ENCODE data around the gene C17orf107.
A peak's percentile ranks its signal among the peaks of the same experiment; 100 is the strongest.

The C17orf107 gene

DNA sequence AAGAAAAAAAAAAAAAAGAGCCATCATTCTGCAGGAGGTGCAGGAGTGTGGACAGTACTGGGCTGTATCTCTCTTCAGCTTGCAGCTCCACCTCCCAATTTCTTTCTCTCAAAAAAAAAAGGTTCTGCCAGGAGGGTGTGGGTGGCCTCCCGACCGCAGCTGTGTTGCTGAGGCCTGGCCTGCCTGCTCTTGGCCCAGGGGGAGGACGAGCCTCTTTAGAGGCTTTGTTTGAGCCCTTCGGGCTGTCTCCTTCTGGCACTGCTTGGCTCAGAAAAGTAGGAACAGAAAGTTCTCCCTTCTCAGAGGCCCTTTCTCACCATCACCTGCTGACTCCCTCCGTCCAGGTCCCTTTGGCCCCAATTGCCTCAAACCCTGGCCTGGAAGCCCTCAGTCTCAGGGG, 22.2 kb upstream of the C17orf107 start:
- no peak for DNase-seq

DNA sequence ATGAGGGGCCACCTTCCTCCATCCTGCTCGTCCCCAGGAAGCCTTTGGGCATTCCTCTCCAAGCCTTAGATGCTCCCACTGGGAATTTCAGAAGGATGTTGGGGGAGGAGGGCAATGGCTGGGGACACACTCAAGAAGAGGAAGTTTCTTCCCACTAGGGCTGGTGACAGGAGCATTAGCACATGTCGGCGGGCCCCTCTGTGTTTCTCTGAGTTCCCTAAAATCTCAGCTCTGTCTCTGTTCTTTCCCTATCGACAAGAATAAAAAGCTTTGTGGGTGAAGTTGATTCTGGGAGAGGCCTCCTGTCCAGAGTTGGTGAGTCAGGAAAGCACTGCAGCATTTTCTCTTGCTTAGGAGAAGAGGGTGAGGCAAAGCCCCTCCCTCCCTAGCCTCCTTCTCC, 19.7 kb upstream of the C17orf107 start:
- DNase-seq: no peak

DNA sequence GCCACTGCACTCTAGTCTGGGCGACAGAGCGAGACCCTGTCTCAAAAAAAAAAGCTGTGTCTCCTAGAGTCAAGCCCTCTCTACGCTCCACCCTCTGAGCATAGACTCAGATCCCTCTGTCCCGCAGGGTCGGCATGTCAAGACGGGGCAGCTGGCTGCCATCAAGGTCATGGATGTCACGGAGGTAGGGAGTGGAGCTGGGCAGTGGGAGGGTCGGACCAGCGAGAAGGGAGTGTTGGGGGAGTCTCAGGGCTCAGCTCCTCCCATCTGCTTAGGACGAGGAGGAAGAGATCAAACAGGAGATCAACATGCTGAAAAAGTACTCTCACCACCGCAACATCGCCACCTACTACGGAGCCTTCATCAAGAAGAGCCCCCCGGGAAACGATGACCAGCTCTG, 18.5 kb upstream of the C17orf107 start:
- DNase-seq: no peak

DNA sequence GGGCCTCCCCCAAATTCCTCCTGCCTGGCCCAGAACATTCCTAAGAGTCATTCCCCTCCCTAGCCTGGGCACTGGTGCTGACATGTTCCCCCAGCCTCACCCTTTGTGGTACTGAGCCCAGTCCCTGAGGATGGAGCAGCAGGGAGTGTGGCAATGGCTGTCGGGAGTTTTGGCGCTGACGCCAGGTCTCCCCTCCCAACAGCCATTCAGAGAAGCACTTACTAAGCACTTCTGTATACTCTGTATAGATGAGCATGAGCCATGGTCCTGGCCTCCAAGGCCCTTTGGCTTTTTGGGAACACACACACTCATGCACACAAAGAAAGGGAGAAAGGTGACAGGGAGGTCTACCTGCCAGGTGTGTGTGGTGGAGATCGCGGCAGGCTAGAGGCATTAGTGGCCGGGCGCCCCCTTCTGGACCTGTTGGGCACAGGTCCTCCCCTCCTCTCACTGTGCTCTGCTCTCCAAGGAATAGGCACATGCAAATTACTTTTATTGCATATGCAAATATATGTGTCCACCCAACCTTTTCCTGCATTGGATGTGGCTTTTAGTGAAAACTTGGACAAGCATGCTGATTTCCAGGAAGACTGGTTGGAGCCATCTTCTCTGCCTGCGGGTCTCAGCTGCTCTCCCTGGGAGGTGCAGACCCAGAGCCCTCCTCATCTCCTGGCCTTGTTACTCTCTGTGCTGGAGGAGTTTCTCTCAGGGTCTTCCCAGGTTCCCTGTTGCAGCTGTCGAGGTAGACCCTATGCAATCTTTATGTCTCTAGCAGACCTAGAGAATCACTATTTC, 17.4 kb upstream of the C17orf107 start:
- peak in 4 of 5 donors; percentile 48 to 59 (median 56) for DNase-seq

DNA sequence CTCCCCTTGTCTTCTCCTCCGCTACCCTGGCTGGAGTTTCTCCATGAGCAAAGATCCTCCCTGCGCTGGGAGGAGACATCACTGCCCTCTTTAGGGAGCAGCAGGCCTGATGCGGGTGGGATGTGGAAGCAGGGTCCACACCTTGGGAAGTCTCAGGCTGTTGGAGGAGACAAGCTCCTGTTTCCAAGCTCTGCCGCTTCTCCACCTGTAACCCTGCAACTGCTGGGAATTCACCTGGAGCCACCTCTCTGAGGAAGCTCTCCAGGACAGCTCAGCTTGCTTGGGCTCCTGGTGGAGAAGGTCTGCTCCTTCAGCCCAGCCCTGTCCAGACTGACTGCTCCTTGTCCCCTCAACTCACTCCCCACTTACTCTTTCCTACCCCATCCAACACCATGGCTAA, 14.8 kb upstream of the C17orf107 start:
- no peak for DNase-seq

DNA sequence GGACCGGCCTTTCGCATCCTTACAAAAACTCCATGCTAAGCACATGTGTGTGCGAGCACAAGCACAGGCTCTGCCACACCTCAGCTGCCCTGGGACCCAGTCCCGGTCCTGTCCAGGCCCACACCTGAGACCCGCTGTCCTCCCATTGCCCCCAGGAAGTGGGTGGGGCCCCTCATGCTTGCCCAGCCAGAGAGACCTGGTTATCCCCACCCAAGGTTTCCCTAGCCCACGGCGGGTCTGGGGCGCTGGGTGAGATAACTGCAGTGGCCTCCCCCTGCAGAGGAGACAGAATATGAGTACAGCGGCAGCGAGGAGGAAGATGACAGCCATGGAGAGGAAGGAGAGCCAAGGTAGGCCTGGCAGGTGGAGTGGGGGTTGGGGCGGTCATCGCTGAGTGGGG, 12.5 kb upstream of the C17orf107 start:
- no peak for DNase-seq

DNA sequence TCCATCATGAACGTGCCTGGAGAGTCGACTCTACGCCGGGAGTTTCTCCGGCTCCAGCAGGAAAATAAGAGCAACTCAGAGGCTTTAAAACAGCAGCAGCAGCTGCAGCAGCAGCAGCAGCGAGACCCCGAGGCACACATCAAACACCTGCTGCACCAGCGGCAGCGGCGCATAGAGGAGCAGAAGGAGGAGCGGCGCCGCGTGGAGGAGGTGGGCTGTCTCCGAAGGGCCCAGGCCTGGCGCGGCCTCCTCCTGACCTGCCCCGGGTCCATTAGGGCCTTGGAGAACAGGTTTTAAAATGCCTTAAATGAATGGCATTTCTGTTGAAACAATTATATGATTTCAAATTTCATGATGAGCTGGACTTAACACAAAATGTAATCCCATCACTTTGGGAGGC, 11.8 kb upstream of the C17orf107 start:
- DNase-seq: no peak

DNA sequence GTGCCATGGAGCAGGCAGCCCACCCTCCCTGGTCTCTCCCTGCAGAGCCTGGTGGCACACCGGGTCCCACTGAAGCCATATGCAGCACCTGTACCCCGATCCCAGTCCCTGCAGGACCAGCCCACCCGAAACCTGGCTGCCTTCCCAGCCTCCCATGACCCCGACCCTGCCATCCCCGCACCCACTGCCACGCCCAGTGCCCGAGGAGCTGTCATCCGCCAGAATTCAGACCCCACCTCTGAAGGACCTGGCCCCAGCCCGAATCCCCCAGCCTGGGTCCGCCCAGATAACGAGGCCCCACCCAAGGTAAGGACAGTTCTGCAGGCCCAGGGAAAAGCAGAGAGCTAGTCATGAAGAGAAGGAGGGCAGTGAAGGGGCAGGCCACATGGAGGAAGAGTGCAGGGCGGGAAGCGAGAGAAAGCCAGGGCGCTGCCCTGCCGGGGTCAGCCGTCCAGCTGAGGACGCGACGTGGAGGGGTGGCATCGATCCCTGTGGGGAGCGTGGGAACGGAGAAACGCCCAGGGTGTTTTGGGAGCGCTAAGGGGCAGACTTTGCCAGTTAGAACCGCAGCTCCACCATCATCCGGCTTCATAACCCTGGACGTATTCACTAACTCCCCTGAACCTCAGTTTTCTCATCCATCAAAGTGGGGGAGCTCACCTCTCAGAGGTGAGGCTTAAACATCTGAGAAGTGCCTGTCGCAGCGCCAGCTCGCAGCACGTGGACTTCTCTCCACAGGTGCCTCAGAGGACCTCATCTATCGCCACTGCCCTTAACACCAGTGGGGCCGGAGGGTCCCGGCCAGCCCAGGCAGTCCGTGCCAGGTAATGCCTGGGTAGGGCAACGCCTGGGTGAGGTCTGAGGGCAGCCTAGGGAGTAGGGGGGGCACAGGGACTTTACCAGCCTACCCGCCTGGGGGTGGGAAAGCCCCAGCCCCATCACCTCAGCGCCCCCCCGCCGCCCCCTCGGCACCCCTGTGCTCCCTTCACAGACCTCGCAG, 7.6 kb upstream of the C17orf107 start:
- no peak for DNase-seq

DNA sequence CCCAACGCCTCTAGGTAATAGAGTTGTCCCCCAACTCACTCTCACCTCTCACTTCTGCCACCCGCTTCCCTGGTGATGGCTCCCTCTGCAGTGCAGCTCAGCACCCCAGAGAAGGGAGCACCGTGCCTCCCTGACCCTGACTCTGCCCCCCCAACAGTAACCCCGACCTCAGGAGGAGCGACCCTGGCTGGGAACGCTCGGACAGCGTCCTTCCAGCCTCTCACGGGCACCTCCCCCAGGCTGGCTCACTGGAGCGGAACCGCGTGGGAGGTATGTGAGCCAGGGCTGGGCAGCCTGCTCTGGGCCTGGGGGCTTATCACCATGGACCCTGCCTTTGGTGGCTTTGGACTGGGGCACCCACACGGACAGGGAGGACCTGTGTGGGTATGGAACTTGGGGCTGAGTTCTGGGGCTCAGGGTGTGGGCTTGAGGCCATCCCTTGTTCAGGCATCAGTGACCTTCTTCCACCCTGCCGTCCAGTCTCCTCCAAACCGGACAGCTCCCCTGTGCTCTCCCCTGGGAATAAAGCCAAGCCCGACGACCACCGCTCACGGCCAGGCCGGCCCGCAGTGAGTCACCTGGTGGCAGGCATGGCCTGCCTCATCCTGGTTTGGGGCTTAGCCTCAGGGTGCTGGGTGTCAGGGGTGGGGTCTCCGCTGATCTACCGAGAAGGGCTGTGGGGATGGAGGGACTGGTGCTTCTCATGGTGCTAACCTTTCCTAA, 6.7 kb upstream of the C17orf107 start:
- DNase-seq: no peak

DNA sequence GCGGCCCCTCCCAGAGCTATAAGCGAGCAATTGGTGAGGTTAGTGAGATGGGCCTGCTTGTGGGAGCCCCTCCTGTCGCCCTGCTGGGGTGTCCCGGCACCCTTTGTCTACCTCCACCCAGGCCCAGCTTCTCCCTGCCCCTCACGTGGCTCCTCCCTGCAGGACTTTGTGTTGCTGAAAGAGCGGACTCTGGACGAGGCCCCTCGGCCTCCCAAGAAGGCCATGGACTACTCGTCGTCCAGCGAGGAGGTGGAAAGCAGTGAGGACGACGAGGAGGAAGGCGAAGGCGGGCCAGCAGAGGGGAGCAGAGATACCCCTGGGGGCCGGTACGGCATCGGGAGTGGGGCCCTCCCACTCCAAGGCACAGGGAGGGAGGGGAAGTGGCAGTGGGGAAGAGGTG, 6.1 kb upstream of the C17orf107 start:
- no peak for DNase-seq

DNA sequence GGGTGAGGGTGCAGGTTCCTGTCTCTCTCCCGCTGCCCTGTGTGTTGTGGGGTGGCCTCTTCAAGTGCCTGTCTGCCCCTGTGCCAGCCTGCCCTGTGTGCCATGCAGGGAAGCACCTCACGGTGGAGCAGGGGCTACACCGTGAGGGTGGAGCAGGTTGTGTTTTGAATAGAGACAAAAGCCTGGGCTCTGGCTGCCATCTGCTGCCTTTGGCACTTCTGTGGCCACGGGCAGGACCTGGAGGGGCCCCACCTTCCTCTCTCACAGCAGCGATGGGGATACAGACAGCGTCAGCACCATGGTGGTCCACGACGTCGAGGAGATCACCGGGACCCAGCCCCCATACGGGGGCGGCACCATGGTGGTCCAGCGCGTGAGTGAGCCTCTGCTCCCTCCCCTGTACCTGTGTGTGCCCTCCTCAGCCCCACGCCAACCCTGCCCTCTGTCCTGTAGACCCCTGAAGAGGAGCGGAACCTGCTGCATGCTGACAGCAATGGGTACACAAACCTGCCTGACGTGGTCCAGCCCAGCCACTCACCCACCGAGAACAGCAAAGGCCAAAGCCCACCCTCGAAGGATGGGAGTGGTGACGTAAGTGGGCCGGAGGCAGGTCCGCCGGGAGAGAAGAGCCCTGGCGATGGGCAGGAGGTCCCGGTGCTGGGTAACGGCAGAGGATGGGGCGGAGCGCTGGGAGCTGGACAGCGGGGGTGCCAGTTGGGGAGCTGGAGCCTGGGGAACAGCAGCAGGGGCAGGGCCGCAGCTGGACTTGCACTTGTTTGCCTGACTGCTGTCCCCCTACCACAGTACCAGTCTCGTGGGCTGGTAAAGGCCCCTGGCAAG, 5.4 kb upstream of the C17orf107 start:
- no peak for DNase-seq

DNA sequence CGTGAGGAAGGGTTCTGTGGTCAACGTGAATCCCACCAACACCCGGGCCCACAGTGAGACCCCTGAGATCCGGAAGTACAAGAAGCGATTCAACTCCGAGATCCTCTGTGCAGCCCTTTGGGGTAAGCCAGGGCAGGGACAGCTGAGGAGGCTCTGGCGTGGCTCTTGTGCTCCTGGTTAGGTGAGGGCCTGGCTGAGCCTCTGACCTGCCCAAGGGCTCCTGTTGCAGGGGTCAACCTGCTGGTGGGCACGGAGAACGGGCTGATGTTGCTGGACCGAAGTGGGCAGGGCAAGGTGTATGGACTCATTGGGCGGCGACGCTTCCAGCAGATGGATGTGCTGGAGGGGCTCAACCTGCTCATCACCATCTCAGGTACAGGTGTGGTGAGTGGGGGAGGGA, 4.2 kb upstream of the C17orf107 start:
- no peak for DNase-seq

DNA sequence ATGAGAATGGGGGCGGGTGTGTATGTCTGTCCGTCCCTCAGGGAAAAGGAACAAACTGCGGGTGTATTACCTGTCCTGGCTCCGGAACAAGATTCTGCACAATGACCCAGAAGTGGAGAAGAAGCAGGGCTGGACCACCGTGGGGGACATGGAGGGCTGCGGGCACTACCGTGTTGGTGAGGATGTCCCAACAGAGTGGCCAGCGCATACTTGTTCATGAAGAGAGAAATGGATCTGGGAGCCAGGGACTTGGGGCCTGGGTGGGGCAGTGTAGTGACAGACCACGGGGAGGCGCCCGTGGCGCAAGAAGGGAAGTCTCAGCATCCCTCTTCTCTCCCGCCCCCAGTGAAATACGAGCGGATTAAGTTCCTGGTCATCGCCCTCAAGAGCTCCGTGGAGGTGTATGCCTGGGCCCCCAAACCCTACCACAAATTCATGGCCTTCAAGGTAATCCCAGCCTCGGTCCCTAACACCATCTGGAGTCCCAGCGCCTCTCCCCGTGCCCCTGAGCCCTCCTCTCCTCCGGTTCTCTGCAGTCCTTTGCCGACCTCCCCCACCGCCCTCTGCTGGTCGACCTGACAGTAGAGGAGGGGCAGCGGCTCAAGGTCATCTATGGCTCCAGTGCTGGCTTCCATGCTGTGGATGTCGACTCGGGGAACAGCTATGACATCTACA, 3.5 kb upstream of the C17orf107 start:
- no peak for DNase-seq

DNA sequence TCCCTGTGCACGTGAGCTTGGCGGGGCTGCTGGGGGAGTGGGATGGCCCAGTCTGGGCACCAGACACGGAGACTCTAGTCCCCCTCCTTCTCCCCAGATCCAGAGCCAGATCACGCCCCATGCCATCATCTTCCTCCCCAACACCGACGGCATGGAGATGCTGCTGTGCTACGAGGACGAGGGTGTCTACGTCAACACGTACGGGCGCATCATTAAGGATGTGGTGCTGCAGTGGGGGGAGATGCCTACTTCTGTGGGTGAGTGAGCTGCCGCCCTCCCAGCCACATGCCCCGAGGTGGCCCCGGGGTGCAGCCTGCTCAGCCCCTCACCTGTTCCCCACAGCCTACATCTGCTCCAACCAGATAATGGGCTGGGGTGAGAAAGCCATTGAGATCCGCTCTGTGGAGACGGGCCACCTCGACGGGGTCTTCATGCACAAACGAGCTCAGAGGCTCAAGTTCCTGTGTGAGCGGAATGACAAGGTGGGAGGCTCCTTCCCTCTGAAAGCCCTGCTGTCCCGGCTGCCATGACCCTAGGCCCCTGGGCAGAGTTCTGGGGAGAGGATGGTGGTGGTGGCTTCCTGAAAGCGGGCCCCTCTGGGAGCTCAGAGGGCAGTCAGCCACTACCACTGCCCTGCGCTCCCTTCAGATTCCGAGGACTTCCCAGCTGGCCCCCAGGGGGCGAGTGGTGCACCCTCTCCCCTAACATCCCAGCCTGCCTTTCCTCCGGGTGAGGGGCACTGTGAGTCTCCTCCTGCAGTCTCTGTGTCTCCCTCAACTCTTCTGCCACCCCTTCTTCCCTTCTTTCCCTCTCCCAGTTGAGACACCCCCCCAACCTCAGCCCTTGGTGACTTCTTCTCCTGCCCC, 2.8 kb upstream of the C17orf107 start:
- no peak for DNase-seq

DNA sequence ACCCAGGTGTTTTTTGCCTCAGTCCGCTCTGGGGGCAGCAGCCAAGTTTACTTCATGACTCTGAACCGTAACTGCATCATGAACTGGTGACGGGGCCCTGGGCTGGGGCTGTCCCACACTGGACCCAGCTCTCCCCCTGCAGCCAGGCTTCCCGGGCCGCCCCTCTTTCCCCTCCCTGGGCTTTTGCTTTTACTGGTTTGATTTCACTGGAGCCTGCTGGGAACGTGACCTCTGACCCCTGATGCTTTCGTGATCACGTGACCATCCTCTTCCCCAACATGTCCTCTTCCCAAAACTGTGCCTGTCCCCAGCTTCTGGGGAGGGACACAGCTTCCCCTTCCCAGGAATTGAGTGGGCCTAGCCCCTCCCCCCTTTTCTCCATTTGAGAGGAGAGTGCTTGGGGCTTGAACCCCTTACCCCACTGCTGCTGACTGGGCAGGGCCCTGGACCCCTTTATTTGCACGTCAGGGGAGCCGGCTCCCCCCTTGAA, 2.1 kb upstream of the C17orf107 start:
- no peak for DNase-seq

DNA sequence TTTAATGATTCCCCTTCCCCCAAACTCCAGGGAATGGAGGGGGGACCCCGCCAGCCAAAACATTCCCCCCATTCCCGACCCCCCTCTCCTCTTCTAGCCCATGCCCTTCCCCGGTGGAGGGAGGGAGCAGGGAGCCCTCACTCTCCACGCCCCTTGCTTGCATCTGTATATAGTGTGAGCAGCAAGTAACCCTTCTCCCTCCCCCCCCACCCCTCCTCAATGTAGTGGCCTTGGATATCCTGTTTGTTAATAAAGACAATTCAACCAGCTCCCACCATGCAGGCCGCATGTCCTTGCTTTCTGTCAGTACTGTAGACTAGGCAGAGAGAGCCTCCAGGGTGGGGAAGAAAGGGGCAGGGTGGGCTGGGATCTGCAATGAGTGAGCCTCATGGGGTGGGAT, 1.6 kb upstream of the C17orf107 start:
- DNase-seq: no peak

DNA sequence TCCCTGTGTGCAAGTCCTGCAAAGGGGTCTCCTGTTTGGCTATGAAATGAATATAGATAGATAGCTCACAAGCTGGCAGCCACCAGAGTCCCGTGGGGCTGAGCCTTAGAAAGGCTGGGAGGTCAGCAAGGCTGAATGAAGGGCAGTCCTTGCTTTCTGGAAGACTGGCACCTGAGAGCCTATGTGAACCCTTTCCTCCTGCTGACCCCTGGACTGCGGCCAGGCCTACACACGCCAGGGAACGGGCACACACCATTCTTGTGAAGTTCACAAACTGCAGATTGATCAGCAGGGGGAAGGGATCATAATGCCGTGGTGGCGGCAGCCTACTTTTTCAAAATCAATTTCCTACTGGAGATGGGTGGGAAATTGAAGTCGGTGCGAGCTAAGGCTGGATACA, 985 bp upstream of the C17orf107 start:
- DNase-seq: no peak

DNA sequence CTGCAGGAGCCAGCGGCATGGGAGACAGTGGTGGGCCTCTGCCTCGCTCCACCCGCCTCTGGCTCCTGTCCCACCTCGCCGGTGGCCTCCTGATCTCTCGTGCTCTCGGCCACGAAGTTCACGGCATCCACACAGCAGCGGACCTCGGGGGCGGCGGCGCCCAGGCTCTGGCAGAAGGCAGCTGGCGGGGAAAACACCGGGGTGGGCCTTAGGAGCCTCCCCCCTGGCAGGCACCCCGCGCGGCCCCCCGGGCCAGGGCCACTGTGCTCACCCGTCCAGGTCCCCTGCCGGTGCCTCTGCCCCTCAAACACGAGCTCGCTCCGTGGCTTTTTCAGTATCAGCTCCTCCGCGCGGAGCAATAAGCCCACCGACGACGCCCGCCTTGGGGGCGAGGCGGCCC, 409 bp upstream of the C17orf107 start:
- no peak for DNase-seq

DNA sequence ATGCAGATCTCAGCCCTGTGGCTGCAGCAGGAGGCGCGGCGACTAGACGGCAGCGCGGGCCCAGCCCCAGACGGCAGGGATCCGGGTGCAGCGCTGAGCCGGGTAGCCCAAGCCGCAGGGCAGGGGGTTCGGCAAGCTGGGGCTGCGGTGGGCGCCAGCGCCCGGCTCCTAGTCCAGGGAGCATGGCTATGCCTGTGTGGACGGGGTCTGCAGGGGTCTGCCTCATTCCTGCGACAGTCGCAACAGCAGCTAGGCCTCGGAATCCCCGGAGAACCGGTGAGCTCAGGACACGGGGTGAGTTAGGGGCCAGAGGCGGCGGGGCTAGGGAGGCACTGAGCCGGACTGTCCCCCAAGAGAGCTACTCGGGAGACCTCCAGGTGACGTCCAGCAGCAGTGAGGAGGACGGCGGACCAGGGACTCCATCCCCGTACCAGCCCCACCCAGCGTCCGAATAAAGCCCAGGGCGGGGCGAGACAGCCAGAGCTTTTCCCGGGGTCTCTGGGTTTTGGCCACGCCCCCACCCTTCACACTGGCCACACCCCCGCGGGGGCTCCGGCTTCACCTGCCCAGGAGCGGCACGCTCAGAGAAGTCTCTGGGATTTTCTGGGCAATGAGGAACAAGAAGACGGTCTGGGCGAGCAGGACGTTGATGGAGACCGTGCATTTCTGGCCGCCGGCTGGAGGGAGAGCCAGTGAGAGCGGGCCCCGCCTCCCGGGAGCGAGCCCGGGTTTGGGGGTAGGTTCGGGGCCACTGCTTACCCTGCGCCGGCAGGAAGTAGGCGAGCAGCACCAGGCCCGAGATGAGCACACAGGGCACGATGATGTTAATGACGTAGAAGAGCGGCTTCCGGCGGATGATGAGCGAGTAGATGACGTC, 1.1 kb downstream of the C17orf107 start:
- peak; percentile 40 to 81 (median 61) for DNase-seq
